Measurements from ENCODE around the gene BMPR1A.
"Not testable (repeated sequence)": the region's sequence is repeated elsewhere in the genome, so short reads cannot be mapped to it uniquely, and the experiment has no call there.

BMPR1A gene

DNA sequence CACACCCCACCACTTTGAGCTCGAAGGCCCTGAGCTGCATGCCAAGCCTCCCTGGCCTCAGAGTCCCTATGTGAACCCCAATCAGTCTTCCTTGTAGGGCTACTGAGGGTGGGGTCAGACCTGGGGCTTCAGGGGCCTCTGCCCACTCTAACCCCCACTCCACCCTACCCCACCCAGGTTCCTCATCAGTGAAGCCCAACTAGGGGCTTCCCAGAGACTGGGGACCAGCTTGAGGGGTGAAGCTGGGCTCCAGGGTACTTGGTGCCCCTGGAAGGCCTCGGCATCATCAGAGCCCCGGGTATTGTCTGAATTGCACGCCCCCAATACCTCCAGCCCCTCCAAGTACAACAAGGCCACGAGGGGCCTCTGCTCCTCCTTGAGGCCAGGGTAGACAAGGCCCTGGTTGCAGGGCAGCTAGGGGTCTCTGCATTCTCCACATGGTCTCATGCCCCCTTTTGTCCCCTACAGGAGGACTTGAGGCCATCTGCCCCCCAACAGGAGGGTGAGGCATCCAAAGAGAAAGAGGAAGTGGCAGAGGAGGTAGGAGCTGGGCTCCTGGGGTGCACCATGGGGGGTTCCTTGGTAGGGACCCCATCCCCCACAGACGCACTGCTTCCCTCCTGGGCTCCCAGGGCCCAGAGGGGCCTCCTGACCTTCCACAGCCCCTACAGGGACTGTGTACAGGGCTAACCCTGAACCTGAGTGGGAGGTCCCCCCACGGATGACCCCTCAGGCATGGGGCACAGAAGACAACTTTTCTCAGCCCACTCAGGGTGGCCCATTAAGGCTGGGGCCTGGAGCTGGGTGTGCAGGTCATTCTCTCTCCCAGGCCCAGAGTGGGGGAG is 205.9 kb downstream of the BMPR1A start:
- DNase-seq (ENCODE audit: extremely low read depth in 1 of 2, low read depth in 1 of 2), result no peak

DNA sequence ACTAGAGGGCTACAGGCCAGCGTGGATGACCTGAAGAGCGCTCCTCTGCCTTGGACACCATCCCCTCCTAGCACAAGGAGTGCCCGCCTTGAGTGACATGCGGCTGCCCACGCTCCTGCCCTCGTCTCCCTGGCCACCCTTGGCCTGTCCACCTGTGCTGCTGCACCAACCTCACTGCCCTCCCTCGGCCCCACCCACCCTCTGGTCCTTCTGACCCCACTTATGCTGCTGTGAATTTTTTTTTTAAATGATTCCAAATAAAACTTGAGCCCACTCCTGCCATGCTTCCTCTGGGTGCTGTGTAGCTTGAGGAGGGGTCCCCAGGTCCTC is 206.5 kb downstream of the BMPR1A start:
- DNase-seq (ENCODE audit: extremely low read depth in 1 of 2, low read depth in 1 of 2), result no peak

- no peak for DNase-seq (ENCODE audit: extremely low read depth in 1 of 2, low read depth in 1 of 2)
These were observed 207.0 kb downstream of the BMPR1A start for GRCh38 chr10:86963341-86963919.

GRCh38 chr10:86964061-86964846 is 207.8 kb downstream of the BMPR1A start:
- no peak for DNase-seq (ENCODE audit: extremely low read depth in 1 of 2, low read depth in 1 of 2)

- DNase-seq (ENCODE audit: extremely low read depth in 1 of 2, low read depth in 1 of 2), result no peak
These were observed 208.4 kb downstream of the BMPR1A start for GRCh38 chr10:86964847-86965190.

GRCh38 chr10:86965986-86966654 is 209.7 kb downstream of the BMPR1A start:
- no peak for DNase-seq (ENCODE audit: extremely low read depth in 1 of 2, low read depth in 1 of 2)

GRCh38 chr10:86967481-86967941 is 211.1 kb downstream of the BMPR1A start:
- no peak for DNase-seq (ENCODE audit: extremely low read depth in 1 of 2, low read depth in 1 of 2)

GRCh38 chr10:86968271-86968993 is 212.0 kb downstream of the BMPR1A start, which contains the start of gene ADIRF:
TSS of gene ADIRF (plus strand) at chr10:86968482. CDS start at chr10:86968545, 63 bp downstream.
- DNase-seq (ENCODE audit: extremely low read depth in 1 of 2, low read depth in 1 of 2), result no peak

DNA sequence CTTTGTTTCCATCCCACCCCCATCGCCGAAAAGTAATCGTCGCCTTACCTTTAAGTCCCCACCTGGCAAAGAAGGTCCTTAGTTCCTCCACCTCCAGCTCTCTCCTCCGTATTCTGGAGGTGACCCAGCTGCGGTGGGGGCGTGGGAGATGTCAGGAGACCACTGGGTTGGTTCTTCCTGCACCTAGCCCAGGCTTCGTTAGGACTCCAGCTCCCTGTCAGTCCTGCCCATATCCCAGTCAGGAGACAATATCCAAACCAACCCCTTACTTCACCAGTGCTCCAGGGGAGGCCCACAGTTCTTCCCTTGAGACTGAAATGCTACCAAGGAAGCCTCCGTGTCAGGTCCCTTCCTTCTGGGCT is 212.6 kb downstream of the BMPR1A start:
- DNase-seq (ENCODE audit: extremely low read depth in 1 of 2, low read depth in 1 of 2), result no peak

DNA sequence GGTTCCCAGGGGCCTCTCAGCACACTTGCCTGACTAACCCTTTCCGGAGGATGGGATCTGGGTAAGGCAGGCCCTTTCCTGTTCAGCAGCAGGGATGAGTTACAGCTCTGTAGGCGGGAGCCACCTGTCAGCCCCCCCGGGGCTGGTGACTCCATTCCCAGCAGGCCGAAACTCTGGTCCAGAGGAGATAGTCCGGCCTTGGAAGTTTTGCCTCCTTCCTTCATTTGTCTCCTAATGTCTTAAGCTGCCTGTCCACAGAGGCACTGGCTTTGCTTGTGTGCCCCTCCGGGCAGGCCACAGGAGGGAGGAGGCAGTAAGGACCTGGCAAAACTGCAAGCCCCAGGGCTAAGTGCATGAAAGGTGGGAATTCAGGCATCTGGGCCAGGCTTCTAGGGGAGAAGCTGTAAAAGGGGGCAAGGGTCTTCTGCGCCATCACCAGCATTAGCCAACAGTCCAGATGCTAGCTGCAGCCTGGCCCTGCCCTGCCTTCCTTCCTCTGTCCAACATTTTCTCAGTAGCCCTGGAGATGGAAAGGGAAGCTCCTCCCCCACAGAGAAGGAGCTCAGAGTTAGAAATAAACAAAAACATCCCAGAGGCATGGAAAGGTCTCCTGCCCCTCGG is 213.1 kb downstream of the BMPR1A start:
- DNase-seq (ENCODE audit: extremely low read depth in 1 of 2, low read depth in 1 of 2), result no peak

GRCh38 chr10:86970162-86970981 is 214.0 kb downstream of the BMPR1A start:
- no peak for DNase-seq (ENCODE audit: extremely low read depth in 1 of 2, low read depth in 1 of 2)

GRCh38 chr10:86970982-86971231 is 214.5 kb downstream of the BMPR1A start:
- no peak for DNase-seq (ENCODE audit: extremely low read depth in 1 of 2, low read depth in 1 of 2)

GRCh38 chr10:86971232-86971991 is 215.0 kb downstream of the BMPR1A start:
- peak; percentile 57 to 90 for DNase-seq (ENCODE audit: extremely low read depth in 1 of 2, low read depth in 1 of 2)

DNA sequence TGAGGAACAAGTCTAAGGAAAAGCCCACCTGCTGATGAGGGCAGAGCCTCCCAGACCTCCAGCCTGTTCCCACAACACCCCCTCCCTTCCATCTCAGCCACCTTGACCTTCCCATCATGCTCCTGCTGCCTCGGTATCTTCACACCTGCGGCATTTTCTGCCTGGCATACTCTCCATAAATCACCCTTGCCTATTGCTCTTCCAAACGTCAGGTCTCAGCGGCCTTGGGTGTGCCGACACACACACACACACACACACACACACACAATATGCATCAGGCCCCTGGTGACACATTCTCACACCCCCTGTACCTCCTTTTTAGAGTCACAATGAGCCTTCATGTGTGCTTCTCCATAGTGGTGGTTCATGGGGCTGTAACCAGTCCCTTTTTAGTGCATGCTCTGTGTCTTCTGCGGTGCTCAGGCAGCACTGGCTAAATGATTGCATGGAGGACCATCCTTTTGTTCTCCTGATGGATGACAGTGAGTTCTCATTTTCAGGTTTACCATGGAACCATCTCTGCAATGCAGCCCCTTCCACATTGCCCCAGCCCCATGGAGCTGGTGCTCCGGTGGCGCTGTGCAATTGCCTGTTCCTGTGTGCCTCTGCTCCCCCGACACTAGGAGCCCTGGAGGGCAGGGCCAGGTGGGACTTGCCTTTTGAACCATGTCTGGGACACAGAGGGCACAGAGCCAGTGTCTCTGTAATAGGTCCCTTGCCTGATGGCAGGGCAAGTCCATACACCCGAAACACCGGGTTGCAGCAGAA is 216.4 kb downstream of the BMPR1A start:
- DNase-seq (ENCODE audit: extremely low read depth in 1 of 2, low read depth in 1 of 2), result no peak

GRCh38 chr10:86974484-86974883 is 218.1 kb downstream of the BMPR1A start:
- no peak for DNase-seq (ENCODE audit: extremely low read depth in 1 of 2, low read depth in 1 of 2)

GRCh38 chr10:86976362-86977056 is 220.1 kb downstream of the BMPR1A start:
- DNase-seq (ENCODE audit: extremely low read depth in 1 of 2, low read depth in 1 of 2), result no peak

DNA sequence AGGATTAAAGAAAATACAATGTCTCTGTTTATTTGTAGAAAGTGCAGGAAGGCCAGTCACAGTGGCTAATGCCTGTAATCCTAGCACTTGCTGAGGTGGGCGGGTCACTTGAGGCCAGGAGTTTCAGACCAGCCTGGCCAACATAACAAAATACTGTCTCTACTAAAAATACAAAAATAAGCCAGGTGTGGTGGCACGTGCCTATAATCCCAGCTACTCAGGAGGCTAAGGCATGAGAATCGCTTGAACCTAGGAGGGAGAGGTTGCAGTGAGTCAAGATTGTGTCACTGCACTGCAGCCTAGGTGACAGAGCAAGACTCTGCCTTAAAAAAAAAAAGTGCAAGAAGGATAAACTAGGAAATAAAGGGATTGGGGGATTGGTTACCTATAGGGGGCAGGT is 222.0 kb downstream of the BMPR1A start:
- DNase-seq (ENCODE audit: extremely low read depth in 1 of 2, low read depth in 1 of 2), result not testable (repeated sequence)

All from activated CD8-positive, alpha-beta memory T cell treated with anti-CD3 and anti-CD28 coated beads for 1 hour (primary cell).